ENCODE data around the gene NAALADL2.
"Not testable (repeated sequence)": the region's sequence is repeated elsewhere in the genome, so short reads cannot be mapped to it uniquely, and the experiment has no call there.

NAALADL2 gene

DNA sequence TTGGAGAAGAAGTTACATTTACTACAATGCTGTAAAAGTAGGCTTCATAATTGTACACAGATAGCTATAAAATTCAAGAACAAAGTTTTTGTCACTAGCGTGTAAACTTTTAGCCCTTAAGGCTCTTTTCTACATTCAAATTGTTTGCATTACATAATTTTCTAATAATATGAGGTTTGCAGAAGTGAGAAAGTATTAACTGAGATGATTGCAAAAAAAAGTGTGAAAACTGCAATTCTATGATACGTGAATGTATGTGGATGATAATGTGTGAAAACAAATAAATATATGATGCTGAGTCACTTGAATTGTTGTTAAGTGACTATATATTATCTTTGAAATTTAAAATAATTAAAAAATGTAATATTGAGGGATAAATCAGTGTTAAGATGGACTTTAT lies 557.5 kb downstream of the NAALADL2 start:
- H3K79me2 ChIP-seq (ENCODE audit: insufficient read depth, low read length) = no peaks in the 10 kb centered on the region
- H2AFZ ChIP-seq (ENCODE audit: low read depth, low read length) = no peak overlapping the region
- H3K9ac ChIP-seq (ENCODE audit: low read depth, low read length) = no peak overlapping the region
- H3K9me3 ChIP-seq (ENCODE audit: insufficient read depth, low read length, severe bottlenecking) = no peaks in the 10 kb centered on the region
- TF ChIP-seq, protein P1, sequence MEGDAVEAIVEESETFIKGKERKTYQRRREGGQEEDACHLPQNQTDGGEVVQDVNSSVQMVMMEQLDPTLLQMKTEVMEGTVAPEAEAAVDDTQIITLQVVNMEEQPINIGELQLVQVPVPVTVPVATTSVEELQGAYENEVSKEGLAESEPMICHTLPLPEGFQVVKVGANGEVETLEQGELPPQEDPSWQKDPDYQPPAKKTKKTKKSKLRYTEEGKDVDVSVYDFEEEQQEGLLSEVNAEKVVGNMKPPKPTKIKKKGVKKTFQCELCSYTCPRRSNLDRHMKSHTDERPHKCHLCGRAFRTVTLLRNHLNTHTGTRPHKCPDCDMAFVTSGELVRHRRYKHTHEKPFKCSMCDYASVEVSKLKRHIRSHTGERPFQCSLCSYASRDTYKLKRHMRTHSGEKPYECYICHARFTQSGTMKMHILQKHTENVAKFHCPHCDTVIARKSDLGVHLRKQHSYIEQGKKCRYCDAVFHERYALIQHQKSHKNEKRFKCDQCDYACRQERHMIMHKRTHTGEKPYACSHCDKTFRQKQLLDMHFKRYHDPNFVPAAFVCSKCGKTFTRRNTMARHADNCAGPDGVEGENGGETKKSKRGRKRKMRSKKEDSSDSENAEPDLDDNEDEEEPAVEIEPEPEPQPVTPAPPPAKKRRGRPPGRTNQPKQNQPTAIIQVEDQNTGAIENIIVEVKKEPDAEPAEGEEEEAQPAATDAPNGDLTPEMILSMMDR (IDR thresholded peaks at IDR 0.05; ENCODE audit: borderline replicate concordance, extremely low read depth, low read length, poor library complexity, severe bottlenecking) = no peak
- TF ChIP-seq EZH2 (IDR thresholded peaks at IDR 0.05; ENCODE audit: borderline replicate concordance, low read depth, low read length, severe bottlenecking) = no peak
- H3K27ac ChIP-seq (ENCODE audit: low read length) = no peak overlapping the region
- ATAC-seq (ENCODE audit: insufficient read depth, low read depth) (no peak), DNase-seq (no peak)
- H3K27me3 ChIP-seq (ENCODE audit: insufficient read depth, low read length, poor library complexity) = no peaks in the 10 kb centered on the region
- no peak overlapping the region for H3K4me3 ChIP-seq (ENCODE audit: low read depth in 1 of 2, low read length in 2 of 2)
- no peaks in the 10 kb centered on the region for H3K4me1 ChIP-seq (ENCODE audit: insufficient read depth, low read length)
- H3K4me2 ChIP-seq (ENCODE audit: insufficient read depth, low read length) = no peak overlapping the region
- no peaks in the 10 kb centered on the region for H3K36me3 ChIP-seq (ENCODE audit: insufficient read depth, low read length)
- no peaks in the 10 kb centered on the region for H4K20me1 ChIP-seq (ENCODE audit: insufficient read depth, low read length)

DNA sequence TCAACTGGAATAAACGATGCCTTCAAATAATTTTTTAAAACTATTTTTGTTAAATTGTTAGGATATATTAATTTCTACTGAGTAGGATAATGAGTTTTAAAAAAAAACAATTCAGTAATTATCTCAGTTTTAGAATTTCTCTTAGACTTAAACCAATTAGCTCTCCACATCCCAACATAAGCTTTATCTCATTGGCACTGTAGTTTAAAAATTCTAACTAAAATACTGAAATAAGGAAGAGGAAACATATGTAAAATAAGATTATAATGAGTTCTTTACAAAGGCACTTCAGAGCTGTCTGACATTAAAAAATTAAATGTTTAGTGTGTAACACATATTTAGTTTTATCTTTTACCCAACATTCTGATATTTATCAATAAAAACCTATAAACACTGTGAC lies 558.3 kb downstream of the NAALADL2 start:
- Histone ChIP-seq H3K4me1 (ENCODE audit: insufficient read depth, low read length) (no peaks in the 10 kb centered on the region), H3K27me3 (ENCODE audit: insufficient read depth, low read length, poor library complexity) (no peaks in the 10 kb centered on the region), H3K36me3 (ENCODE audit: insufficient read depth, low read length) (no peaks in the 10 kb centered on the region), H3K4me3 (ENCODE audit: low read depth in 1 of 2, low read length in 2 of 2) (no peak overlapping the region), H3K9ac (ENCODE audit: low read depth, low read length) (no peak overlapping the region), H3K4me2 (ENCODE audit: insufficient read depth, low read length) (no peak overlapping the region), H2AFZ (ENCODE audit: low read depth, low read length) (no peak overlapping the region), H3K79me2 (ENCODE audit: insufficient read depth, low read length) (no peaks in the 10 kb centered on the region), H3K9me3 (ENCODE audit: insufficient read depth, low read length, severe bottlenecking) (no peaks in the 10 kb centered on the region), H3K27ac (ENCODE audit: low read length) (no peak overlapping the region), H4K20me1 (ENCODE audit: insufficient read depth, low read length) (no peaks in the 10 kb centered on the region)
- ATAC-seq (ENCODE audit: insufficient read depth, low read depth) (no peak), DNase-seq (no peak)
- TF ChIP-seq EZH2 (IDR thresholded peaks at IDR 0.05; ENCODE audit: borderline replicate concordance, low read depth, low read length, severe bottlenecking) = no peak
- TF ChIP-seq, protein P1 (IDR thresholded peaks at IDR 0.05; ENCODE audit: borderline replicate concordance, extremely low read depth, low read length, poor library complexity, severe bottlenecking) = no peak

DNA sequence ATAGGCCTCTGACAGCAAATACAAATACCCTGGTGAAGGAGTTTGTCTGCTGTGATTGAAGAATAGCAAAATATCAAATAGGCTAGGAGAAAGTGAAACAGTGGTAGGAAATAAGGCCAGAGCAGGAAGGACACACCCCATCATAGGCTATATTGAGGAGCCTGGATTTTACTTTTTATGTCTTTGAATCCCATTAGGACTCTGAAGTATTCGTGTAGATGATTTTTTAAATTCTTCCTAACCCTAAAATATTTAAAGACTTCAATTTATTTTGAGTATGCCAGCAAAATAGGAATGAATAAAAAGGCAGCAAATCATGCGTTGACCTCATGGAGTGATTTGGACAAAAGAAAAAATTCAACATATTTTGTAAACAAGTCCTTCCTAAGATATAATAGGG lies 562.8 kb downstream of the NAALADL2 start:
- no peaks in the 10 kb centered on the region for H4K20me1 ChIP-seq (ENCODE audit: insufficient read depth, low read length)
- no peaks in the 10 kb centered on the region for H3K36me3 ChIP-seq (ENCODE audit: insufficient read depth, low read length)
- no peak overlapping the region for H2AFZ ChIP-seq (ENCODE audit: low read depth, low read length)
- no peak overlapping the region for H3K4me3 ChIP-seq (ENCODE audit: low read depth in 1 of 2, low read length in 2 of 2)
- H3K27ac ChIP-seq (ENCODE audit: low read length) = no peak overlapping the region
- H3K27me3 ChIP-seq (ENCODE audit: insufficient read depth, low read length, poor library complexity) = no peaks in the 10 kb centered on the region
- DNase-seq (no peak), ATAC-seq (ENCODE audit: insufficient read depth, low read depth) (no peak)
- H3K79me2 ChIP-seq (ENCODE audit: insufficient read depth, low read length) = no peaks in the 10 kb centered on the region
- no peak for TF ChIP-seq EZH2 (IDR thresholded peaks at IDR 0.05; ENCODE audit: borderline replicate concordance, low read depth, low read length, severe bottlenecking)
- TF ChIP-seq, protein P1 (IDR thresholded peaks at IDR 0.05; ENCODE audit: borderline replicate concordance, extremely low read depth, low read length, poor library complexity, severe bottlenecking) = no peak
- H3K9ac ChIP-seq (ENCODE audit: low read depth, low read length) = no peak overlapping the region
- no peaks in the 10 kb centered on the region for H3K4me1 ChIP-seq (ENCODE audit: insufficient read depth, low read length)
- H3K4me2 ChIP-seq (ENCODE audit: insufficient read depth, low read length) = no peak overlapping the region
- H3K9me3 ChIP-seq (ENCODE audit: insufficient read depth, low read length, severe bottlenecking) = no peaks in the 10 kb centered on the region

DNA sequence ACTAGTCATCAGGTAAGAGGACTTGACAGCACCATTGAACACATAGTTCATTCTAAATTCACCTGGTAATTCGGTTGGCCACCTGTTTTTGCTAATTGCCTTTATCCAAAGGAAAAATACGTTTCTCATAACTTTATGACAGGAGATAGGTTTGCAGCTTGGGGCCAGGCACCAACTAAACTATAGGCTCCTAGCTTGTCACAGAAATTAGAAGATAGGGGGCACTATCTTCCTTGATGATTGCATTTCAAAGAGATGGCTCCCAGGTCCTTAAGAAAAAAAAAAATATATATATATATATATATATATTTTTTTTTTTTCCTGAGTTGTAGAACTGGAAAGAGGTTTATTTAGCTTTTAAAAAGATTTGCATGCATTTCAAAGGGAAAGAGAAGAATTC lies 563.6 kb downstream of the NAALADL2 start:
- Histone ChIP-seq H3K27me3 (ENCODE audit: insufficient read depth, low read length, poor library complexity) (no peaks in the 10 kb centered on the region), H3K4me3 (ENCODE audit: low read depth in 1 of 2, low read length in 2 of 2) (no peak overlapping the region), H4K20me1 (ENCODE audit: insufficient read depth, low read length) (no peaks in the 10 kb centered on the region), H3K9me3 (ENCODE audit: insufficient read depth, low read length, severe bottlenecking) (no peaks in the 10 kb centered on the region), H3K4me2 (ENCODE audit: insufficient read depth, low read length) (no peak overlapping the region), H3K27ac (ENCODE audit: low read length) (no peak overlapping the region), H3K4me1 (ENCODE audit: insufficient read depth, low read length) (no peaks in the 10 kb centered on the region), H3K79me2 (ENCODE audit: insufficient read depth, low read length) (no peaks in the 10 kb centered on the region), H2AFZ (ENCODE audit: low read depth, low read length) (no peak overlapping the region), H3K9ac (ENCODE audit: low read depth, low read length) (no peak overlapping the region), H3K36me3 (ENCODE audit: insufficient read depth, low read length) (no peaks in the 10 kb centered on the region)
- DNase-seq (no peak), ATAC-seq (ENCODE audit: insufficient read depth, low read depth) (no peak)
- no peak for TF ChIP-seq EZH2 (IDR thresholded peaks at IDR 0.05; ENCODE audit: borderline replicate concordance, low read depth, low read length, severe bottlenecking)
- TF ChIP-seq, protein P1 (IDR thresholded peaks at IDR 0.05; ENCODE audit: borderline replicate concordance, extremely low read depth, low read length, poor library complexity, severe bottlenecking) = no peak

DNA sequence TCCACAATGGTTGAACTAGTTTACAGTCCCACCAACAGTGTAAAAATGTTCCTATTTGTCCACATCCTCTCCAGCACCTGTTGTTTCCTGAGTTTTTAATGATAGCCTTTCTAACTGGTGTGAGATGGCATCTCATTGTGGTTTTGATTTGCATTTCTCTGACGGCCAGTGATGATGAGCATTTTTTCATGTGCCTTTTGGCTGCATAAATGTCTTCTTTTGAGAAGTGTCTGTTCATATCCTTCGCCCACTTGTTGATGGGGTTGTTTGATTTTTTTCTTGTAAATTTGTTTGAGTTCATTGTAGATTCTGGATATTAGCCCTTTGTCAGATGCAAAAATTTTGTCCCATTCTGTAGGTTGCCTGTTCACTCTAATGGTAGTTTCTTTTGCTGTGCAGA lies 564.7 kb downstream of the NAALADL2 start:
- H3K27ac ChIP-seq (ENCODE audit: low read length); H3K9ac ChIP-seq (ENCODE audit: low read depth, low read length): not testable (repeated sequence)

More for the DNA sequence above, 564.7 kb downstream of the NAALADL2 start:
- not testable (repeated sequence) for H3K4me2 ChIP-seq (ENCODE audit: insufficient read depth, low read length); H2AFZ ChIP-seq (ENCODE audit: low read depth, low read length); DNase-seq; H4K20me1 ChIP-seq (ENCODE audit: insufficient read depth, low read length); ATAC-seq (ENCODE audit: insufficient read depth, low read depth); H3K36me3 ChIP-seq (ENCODE audit: insufficient read depth, low read length); H3K4me3 ChIP-seq (ENCODE audit: low read depth in 1 of 2, low read length in 2 of 2); H3K27me3 ChIP-seq (ENCODE audit: insufficient read depth, low read length, poor library complexity); H3K79me2 ChIP-seq (ENCODE audit: insufficient read depth, low read length); H3K4me1 ChIP-seq (ENCODE audit: insufficient read depth, low read length); H3K9me3 ChIP-seq (ENCODE audit: insufficient read depth, low read length, severe bottlenecking)

Measured in DND-41 (cell line).